SK-N-SH (cell line): ENCODE measurements around the gene ARMC9. TPM values are rescaled to one million over a fixed set of nuclear protein-coding genes. Genes with fewer than 3 reads are reported as not detected.
A peak's percentile ranks its signal among the peaks of the same experiment; 100 is the strongest.

Experiments used
- CTCF ChIA-PET: fragments of 300-600, 350-600 bp; formaldehyde crosslinking; extraction: SDS; loops from one replicate; lab custom pipeline; 2021; lab: Yijun Ruan, JAX
- POLR2A ChIA-PET: fragments of 350-600 bp; sonication (Branson Sonifier 250); formaldehyde crosslinking; extraction: SDS; loops from one replicate; lab custom pipeline; 2020; ENCODE audit warnings: antibody characterized with exemption, inconsistent platforms; lab: Yijun Ruan, JAX
- DNase-seq: peaks from one replicate; pipeline ENCODE4 v3.0.0; 2012
- H2AFZ ChIP-seq: fragments of 200-600 bp; sonication (generic); 2 replicates; pipeline ENCODE4 v1.8.1; 2016; ENCODE audit warnings: antibody characterized with exemption, mild to moderate bottlenecking, low read depth
- H3F3A ChIP-seq: fragments of 200-600 bp; sonication (generic); replicated peaks from 2 replicates; pipeline ENCODE3; 2016; ENCODE audit warnings: antibody characterized with exemption, mild to moderate bottlenecking; ENCODE audit not compliant: insufficient read depth
- H3K27ac ChIP-seq, 2 experiments: fragments of 200-500 bp in 1 of 2; fragments of 200-600 bp in 1 of 2; sonication (Bioruptor generic) in 1 of 2; sonication (generic), shearing (Covaris generic) in 1 of 2; 2 replicates each; pipeline versions ENCODE4 v1.5.1 to v1.6.1; 2014 to 2016; ENCODE audit warnings: low read depth in 2 of 2, inconsistent platforms in 1 of 2, low read length in 1 of 2, mild to moderate bottlenecking in 1 of 2, mixed read lengths in 1 of 2
- H3K27me3 ChIP-seq: fragments of 200-600 bp; sonication (generic), shearing (Covaris generic); 2 replicates; pipeline ENCODE4 v1.6.1; 2016; ENCODE audit warnings: mixed run types; ENCODE audit not compliant: insufficient read depth
- H3K36me3 ChIP-seq, 2 experiments: fragments of 200-500 bp in 1 of 2; fragments of 200-600 bp in 1 of 2; sonication (Bioruptor generic) in 1 of 2; sonication (generic) in 1 of 2; replicated peaks in 1 of 2; 2 replicates each; pipeline versions ENCODE3 to v1.5.1; 2014 to 2016; ENCODE audit warnings: low read length in 1 of 2, mild to moderate bottlenecking in 1 of 2; ENCODE audit not compliant: insufficient read depth in 2 of 2, control insufficient read depth in 1 of 2
- H3K4me1 ChIP-seq, 2 experiments: fragments of 200-500 bp in 1 of 2; fragments of 200-600 bp in 1 of 2; sonication (Bioruptor generic) in 1 of 2; sonication (generic), shearing (Covaris generic) in 1 of 2; 2 replicates each; pipeline versions ENCODE4 v1.5.1 to v1.6.1; 2014 to 2016; ENCODE audit warnings: low read depth in 1 of 2, low read length in 1 of 2, mixed run types in 1 of 2; ENCODE audit not compliant: insufficient read depth in 2 of 2, control insufficient read depth in 1 of 2
- H3K4me2 ChIP-seq: fragments of 200-600 bp; sonication (generic), shearing (Covaris generic); 2 replicates; pipeline ENCODE4 v1.6.1; 2017; ENCODE audit warnings: mixed run types
- H3K4me3 ChIP-seq, 2 experiments: fragments of 200-500 bp in 1 of 2; fragments of 200-600 bp in 1 of 2; sonication (Bioruptor generic) in 1 of 2; sonication (generic), shearing (Covaris generic) in 1 of 2; 2 replicates each; pipeline versions ENCODE4 v1.5.1 to v1.8.1; 2014 to 2016; ENCODE audit warnings: low read depth in 2 of 2, inconsistent platforms in 1 of 2, low read length in 1 of 2, mild to moderate bottlenecking in 1 of 2, mixed read lengths in 1 of 2, moderate library complexity in 1 of 2
- H3K79me2 ChIP-seq: fragments of 200-600 bp; sonication (generic); 2 replicates; pipeline ENCODE4 v1.8.1; 2017; ENCODE audit warnings: mild to moderate bottlenecking; ENCODE audit not compliant: insufficient read depth
- H3K9ac ChIP-seq: fragments of 200-600 bp; sonication (generic); 2 replicates; pipeline ENCODE4 v1.6.1; 2017; ENCODE audit warnings: mixed run types
- H3K9me2 ChIP-seq: fragments of 200-600 bp; sonication (generic); 2 replicates; pipeline ENCODE4 v1.6.1; 2017; ENCODE audit warnings: mixed run types
- H3K9me3 ChIP-seq: fragments of 200-600 bp; sonication (generic); 2 replicates; pipeline ENCODE4 v1.6.1; 2017; ENCODE audit warnings: mixed run types, mild to moderate bottlenecking, moderate library complexity
- H4K20me1 ChIP-seq: fragments of 200-600 bp; sonication (generic); 2 replicates; pipeline ENCODE4 v1.6.1; 2017; ENCODE audit warnings: mild to moderate bottlenecking, mixed run types; ENCODE audit not compliant: insufficient read depth
- ELF1 ChIP-seq: IDR thresholded peaks from 2 replicates; pipeline ENCODE4 v1.4.0; 2012
- EP300 ChIP-seq, 2 experiments: IDR thresholded peaks; 2 replicates each; pipeline versions ENCODE4 v1.4.0 to v1.6.1; 2012; ENCODE audit warnings: borderline replicate concordance in 1 of 2, low read depth in 1 of 2, low read length in 1 of 2
- EZH2phosphoT487 ChIP-seq: fragments of 200-600 bp; sonication (generic); IDR thresholded peaks from 2 replicates; pipeline ENCODE4 v1.6.1; 2017; ENCODE audit warnings: low read depth, mixed run types, mild to moderate bottlenecking, antibody characterized with exemption, moderate library complexity, borderline replicate concordance
- FOXJ3 ChIP-seq: sonication (generic); formaldehyde crosslinking; IDR thresholded peaks from 2 replicates; pipeline ENCODE4 v1.5.1; 2020; ENCODE audit warnings: mild to moderate bottlenecking, missing genetic modification reagents
- GABPA ChIP-seq: IDR thresholded peaks from 2 replicates; pipeline ENCODE4 v1.4.0; 2012; ENCODE audit warnings: low read depth, mild to moderate bottlenecking
- GATA2 ChIP-seq: sonication (generic); formaldehyde crosslinking; IDR thresholded peaks from 2 replicates; pipeline ENCODE4 v1.5.0; 2020; ENCODE audit warnings: mild to moderate bottlenecking, missing genetic modification reagents
- JUND ChIP-seq: IDR thresholded peaks from 2 replicates; pipeline ENCODE4 v1.4.0; 2012
- MEF2A ChIP-seq: IDR thresholded peaks from 2 replicates; pipeline ENCODE4 v1.4.0; 2012; ENCODE audit warnings: low read depth, borderline replicate concordance
- MXI1 ChIP-seq: IDR thresholded peaks from 2 replicates; pipeline ENCODE4 v1.6.1; 2012; ENCODE audit warnings: mild to moderate bottlenecking, low read depth, low read length, improper control_type of control experiment
- NRF1 ChIP-seq: IDR thresholded peaks from 2 replicates; pipeline ENCODE4 v1.6.1; 2012; ENCODE audit warnings: low read depth, mild to moderate bottlenecking, low read length
- POLR2AphosphoS5 ChIP-seq: IDR thresholded peaks from 2 replicates; pipeline ENCODE4 v1.6.1; 2012; ENCODE audit warnings: low read depth, low read length
- RAD21 ChIP-seq: IDR thresholded peaks from 2 replicates; pipeline ENCODE4 v1.6.1; 2012; ENCODE audit warnings: mild to moderate bottlenecking, low read length
- RFX5 ChIP-seq: IDR thresholded peaks from 2 replicates; pipeline ENCODE4 v1.6.1; 2012; ENCODE audit warnings: mild to moderate bottlenecking, improper control_type of control experiment, low read length
- RXRA ChIP-seq: IDR thresholded peaks from 2 replicates; pipeline ENCODE4 v1.4.0; 2012; ENCODE audit warnings: low read depth, mild to moderate bottlenecking, borderline replicate concordance
- SIN3A ChIP-seq: IDR thresholded peaks from 2 replicates; pipeline ENCODE4 v1.6.1; 2012; ENCODE audit warnings: low read depth, mild to moderate bottlenecking, low read length, moderate library complexity, borderline replicate concordance
- SMC3 ChIP-seq: IDR thresholded peaks from 2 replicates; pipeline ENCODE4 v1.6.1; 2012; ENCODE audit warnings: low read depth, low read length, improper control_type of control experiment
- TAF1 ChIP-seq: IDR thresholded peaks from 2 replicates; pipeline ENCODE4 v1.6.1; 2012; ENCODE audit warnings: low read depth, mild to moderate bottlenecking, low read length, moderate library complexity, borderline replicate concordance
- TCF12 ChIP-seq: IDR thresholded peaks from 2 replicates; pipeline ENCODE4 v1.4.0; 2012
- TEAD4 ChIP-seq: IDR thresholded peaks from 2 replicates; pipeline ENCODE4 v1.4.0; 2012; ENCODE audit warnings: mild to moderate bottlenecking, borderline replicate concordance; ENCODE audit not compliant: insufficient read depth
- USF2 ChIP-seq: fragments of 150-350 bp; IDR thresholded peaks from 2 replicates; pipeline ENCODE4 v1.6.1; 2017; ENCODE audit warnings: antibody characterized with exemption, low read length, low read depth, borderline replicate concordance
- YY1 ChIP-seq: IDR thresholded peaks from 2 replicates; pipeline ENCODE4 v1.4.0; 2012; ENCODE audit warnings: low read depth, mild to moderate bottlenecking
- WGBS: methylation state at CpG from one replicate; pipeline ENCODE4 v1.1.6; 2017; ENCODE audit warnings: low lambda C conversion rate; 5-methylcytosine and 5-hydroxymethylcytosine counted together
- polyA plus RNA-seq, 3 experiments: library from polyadenylated mRNA; depleted of rRNA; stranded (reverse); fragments of >200 nt; gene quantifications; 2 replicates each; pipeline ENCODE4 v1.2.3, GENCODE V29; 2012
- TF ChIP-seq, protein P1 (sequence below): IDR thresholded peaks from 2 replicates; pipeline ENCODE4 v1.4.0; 2012; ENCODE audit warnings: low read depth
- TF ChIP-seq, protein P2 (sequence below): IDR thresholded peaks from 2 replicates; pipeline ENCODE4 v1.6.1; 2012; ENCODE audit warnings: mild to moderate bottlenecking, low read depth, low read length, moderate library complexity
- TF ChIP-seq, protein P3 (sequence below): fragments of 200-600 bp; sonication (generic); IDR thresholded peaks from 2 replicates; pipeline ENCODE4 v1.6.1; 2017; ENCODE audit warnings: antibody characterized with exemption, mild to moderate bottlenecking, moderate library complexity
- TF ChIP-seq, protein P4 (sequence below): IDR thresholded peaks from 2 replicates; pipeline ENCODE4 v1.4.0; 2012; ENCODE audit warnings: low read depth, borderline replicate concordance
- TF ChIP-seq, protein P5 (sequence below): IDR thresholded peaks from 2 replicates; pipeline ENCODE4; 2012

The ARMC9 gene
- polyA plus RNA-seq, 1 of the 3 experiments (the other 2 are of a cell fraction): 25.3 TPM

DNA sequence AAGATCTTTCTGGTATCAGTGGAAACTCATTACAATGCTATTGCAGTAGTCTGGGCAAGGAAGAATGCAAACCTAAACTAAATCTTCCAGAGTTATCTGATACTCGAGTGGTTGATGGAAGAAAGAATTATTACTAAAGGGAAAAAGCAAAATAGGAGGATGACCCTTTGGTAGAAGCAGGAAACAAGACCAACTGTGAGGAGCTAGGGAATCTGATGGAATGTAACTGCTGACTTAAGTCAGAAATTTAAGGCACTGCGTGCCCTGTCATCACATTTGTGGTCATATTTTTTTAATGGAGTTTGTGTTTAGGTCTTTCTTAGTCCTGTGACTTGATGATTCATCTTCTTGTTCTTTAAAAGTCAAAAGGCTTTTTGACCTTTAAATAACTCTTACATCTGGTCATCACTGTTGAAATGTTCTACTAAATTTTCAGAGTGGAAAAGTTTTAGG lies 36.5 kb upstream of the ARMC9 start:
- H3K4me3 ChIP-seq: no peak overlapping the region
- H3K36me3 ChIP-seq: peaks cover 32 to 49% of the 10 kb centered on the region in 2 experiments
- H3F3A ChIP-seq: peaks cover 30% of the 10 kb centered on the region
- H3K9me3 ChIP-seq: no peaks in the 10 kb centered on the region
- no peaks in the 10 kb centered on the region for H3K9me2 ChIP-seq
- H4K20me1 ChIP-seq: no peaks in the 10 kb centered on the region
- peak overlapping the region; percentile 25; the same call in 1 of the 2 replicates for H3K9ac ChIP-seq
- ChIA-PET POLR2A (no interaction called here), CTCF (interaction anchor here (0.7 to 1.5 kb wide), 3 partner anchors 16 to 31 kb away, joined by 3 to 5 read pairs (median 3); no protein-coding TSS in a partner anchor)
- 11% methylated on average over 2 of the region's 2 CpGs for WGBS
- peak overlapping the region; percentile 65 to 98 for H3K27ac ChIP-seq
- peaks cover 6 to 21% of the 10 kb centered on the region in 2 experiments for H3K4me1 ChIP-seq
- H3K4me2 ChIP-seq: peak overlapping the region; percentile 63
- H3K27me3 ChIP-seq: no peaks in the 10 kb centered on the region
- no peak for DNase-seq
- 0 out of 2 replicates have a peak, but pooled peaks cover 4% of the 10 kb centered on the region for H3K79me2 ChIP-seq
- H2AFZ ChIP-seq: no peak overlapping the region
- TF ChIP-seq ELF1: peak; percentile 31; the same call in 1 of the 2 replicates
- TF ChIP-seq, protein P1, sequence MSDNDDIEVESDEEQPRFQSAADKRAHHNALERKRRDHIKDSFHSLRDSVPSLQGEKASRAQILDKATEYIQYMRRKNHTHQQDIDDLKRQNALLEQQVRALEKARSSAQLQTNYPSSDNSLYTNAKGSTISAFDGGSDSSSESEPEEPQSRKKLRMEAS: peak; percentile 69; the same call in 1 of the 2 replicates
- TF ChIP-seq, protein P2, sequence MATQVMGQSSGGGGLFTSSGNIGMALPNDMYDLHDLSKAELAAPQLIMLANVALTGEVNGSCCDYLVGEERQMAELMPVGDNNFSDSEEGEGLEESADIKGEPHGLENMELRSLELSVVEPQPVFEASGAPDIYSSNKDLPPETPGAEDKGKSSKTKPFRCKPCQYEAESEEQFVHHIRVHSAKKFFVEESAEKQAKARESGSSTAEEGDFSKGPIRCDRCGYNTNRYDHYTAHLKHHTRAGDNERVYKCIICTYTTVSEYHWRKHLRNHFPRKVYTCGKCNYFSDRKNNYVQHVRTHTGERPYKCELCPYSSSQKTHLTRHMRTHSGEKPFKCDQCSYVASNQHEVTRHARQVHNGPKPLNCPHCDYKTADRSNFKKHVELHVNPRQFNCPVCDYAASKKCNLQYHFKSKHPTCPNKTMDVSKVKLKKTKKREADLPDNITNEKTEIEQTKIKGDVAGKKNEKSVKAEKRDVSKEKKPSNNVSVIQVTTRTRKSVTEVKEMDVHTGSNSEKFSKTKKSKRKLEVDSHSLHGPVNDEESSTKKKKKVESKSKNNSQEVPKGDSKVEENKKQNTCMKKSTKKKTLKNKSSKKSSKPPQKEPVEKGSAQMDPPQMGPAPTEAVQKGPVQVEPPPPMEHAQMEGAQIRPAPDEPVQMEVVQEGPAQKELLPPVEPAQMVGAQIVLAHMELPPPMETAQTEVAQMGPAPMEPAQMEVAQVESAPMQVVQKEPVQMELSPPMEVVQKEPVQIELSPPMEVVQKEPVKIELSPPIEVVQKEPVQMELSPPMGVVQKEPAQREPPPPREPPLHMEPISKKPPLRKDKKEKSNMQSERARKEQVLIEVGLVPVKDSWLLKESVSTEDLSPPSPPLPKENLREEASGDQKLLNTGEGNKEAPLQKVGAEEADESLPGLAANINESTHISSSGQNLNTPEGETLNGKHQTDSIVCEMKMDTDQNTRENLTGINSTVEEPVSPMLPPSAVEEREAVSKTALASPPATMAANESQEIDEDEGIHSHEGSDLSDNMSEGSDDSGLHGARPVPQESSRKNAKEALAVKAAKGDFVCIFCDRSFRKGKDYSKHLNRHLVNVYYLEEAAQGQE: no peak
- TF ChIP-seq GATA2 (CRISPR knock-in tag): no peak
- TF ChIP-seq NRF1: no peak
- TF ChIP-seq RFX5: no peak
- TF ChIP-seq RAD21: no peak
- no peak for TF ChIP-seq SMC3
- TF ChIP-seq, protein P3, sequence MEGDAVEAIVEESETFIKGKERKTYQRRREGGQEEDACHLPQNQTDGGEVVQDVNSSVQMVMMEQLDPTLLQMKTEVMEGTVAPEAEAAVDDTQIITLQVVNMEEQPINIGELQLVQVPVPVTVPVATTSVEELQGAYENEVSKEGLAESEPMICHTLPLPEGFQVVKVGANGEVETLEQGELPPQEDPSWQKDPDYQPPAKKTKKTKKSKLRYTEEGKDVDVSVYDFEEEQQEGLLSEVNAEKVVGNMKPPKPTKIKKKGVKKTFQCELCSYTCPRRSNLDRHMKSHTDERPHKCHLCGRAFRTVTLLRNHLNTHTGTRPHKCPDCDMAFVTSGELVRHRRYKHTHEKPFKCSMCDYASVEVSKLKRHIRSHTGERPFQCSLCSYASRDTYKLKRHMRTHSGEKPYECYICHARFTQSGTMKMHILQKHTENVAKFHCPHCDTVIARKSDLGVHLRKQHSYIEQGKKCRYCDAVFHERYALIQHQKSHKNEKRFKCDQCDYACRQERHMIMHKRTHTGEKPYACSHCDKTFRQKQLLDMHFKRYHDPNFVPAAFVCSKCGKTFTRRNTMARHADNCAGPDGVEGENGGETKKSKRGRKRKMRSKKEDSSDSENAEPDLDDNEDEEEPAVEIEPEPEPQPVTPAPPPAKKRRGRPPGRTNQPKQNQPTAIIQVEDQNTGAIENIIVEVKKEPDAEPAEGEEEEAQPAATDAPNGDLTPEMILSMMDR: no peak
- TF ChIP-seq EZH2phosphoT487: no peak
- peak; percentile 37; the same call in 1 of the 2 replicates for TF ChIP-seq MEF2A
- peak; percentile 54; the same call in 1 of the 2 replicates for TF ChIP-seq POLR2AphosphoS5
- peak; percentile 29; the same call in 1 of the 2 replicates for TF ChIP-seq GABPA
- TF ChIP-seq, protein P4, sequence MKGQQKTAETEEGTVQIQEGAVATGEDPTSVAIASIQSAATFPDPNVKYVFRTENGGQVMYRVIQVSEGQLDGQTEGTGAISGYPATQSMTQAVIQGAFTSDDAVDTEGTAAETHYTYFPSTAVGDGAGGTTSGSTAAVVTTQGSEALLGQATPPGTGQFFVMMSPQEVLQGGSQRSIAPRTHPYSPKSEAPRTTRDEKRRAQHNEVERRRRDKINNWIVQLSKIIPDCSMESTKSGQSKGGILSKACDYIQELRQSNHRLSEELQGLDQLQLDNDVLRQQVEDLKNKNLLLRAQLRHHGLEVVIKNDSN: no peak
- TF ChIP-seq TEAD4: peak; percentile 87
- TF ChIP-seq TAF1: no peak
- peak; percentile 86 for TF ChIP-seq TCF12
- 0 out of 2 replicates have a peak, but pooled peaks have one; percentile 33 for TF ChIP-seq YY1
- peak; percentile 87 for TF ChIP-seq RXRA
- peak; percentile 90 for TF ChIP-seq JUND
- TF ChIP-seq, protein P5, sequence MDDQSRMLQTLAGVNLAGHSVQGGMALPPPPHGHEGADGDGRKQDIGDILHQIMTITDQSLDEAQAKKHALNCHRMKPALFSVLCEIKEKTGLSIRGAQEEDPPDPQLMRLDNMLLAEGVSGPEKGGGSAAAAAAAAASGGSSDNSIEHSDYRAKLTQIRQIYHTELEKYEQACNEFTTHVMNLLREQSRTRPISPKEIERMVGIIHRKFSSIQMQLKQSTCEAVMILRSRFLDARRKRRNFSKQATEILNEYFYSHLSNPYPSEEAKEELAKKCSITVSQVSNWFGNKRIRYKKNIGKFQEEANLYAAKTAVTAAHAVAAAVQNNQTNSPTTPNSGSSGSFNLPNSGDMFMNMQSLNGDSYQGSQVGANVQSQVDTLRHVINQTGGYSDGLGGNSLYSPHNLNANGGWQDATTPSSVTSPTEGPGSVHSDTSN: peak; percentile 91
- TF ChIP-seq MXI1: no peak
- TF ChIP-seq EP300 (IDR thresholded peaks at IDR 0.05; ENCODE audit: borderline replicate concordance in 1 of 2, low read depth in 1 of 2, low read length in 1 of 2): peak; percentile 59 to 89
- peak; percentile 80; the same call in 1 of the 2 replicates for TF ChIP-seq SIN3A
- no peak for TF ChIP-seq USF2
- TF ChIP-seq FOXJ3 (CRISPR knock-in tag): no peak
